Keratinocyte (primary cell): ENCODE measurements around the gene IFI30. TPM values are rescaled to one million over a fixed set of nuclear protein-coding genes. Genes with fewer than 3 reads are reported as not detected.

Experiments
- DNase-seq: peaks from one replicate; pipeline ENCODE4 v3.0.0-alpha.2; 2011; ENCODE audit warnings: low read depth, missing footprints, low spot score
- FAIRE-seq: peaks from 2 replicates; lab custom pipeline; 2011; peaks lifted over from hg19 to GRCh38; lab: Jason Lieb, UNC
- H2AFZ ChIP-seq: 2 replicates; pipeline ENCODE4 v1.6.0; 2012; ENCODE audit warnings: low read length, control low read depth, inconsistent platforms; ENCODE audit not compliant: control insufficient read depth
- H3K27ac ChIP-seq: 2 replicates; pipeline ENCODE4 v1.5.1; 2011; ENCODE audit warnings: low read length; ENCODE audit not compliant: control insufficient read depth, insufficient read depth
- H3K27me3 ChIP-seq: 3 replicates; pipeline ENCODE4 v1.6.0; 2011; ENCODE audit warnings: low read length; ENCODE audit not compliant: control insufficient read depth, insufficient read depth; ENCODE audit errors: extremely low read depth
- H3K36me3 ChIP-seq, 2 experiments: 2 replicates in 1 of 2; 3 replicates in 1 of 2; pipeline ENCODE4 v1.5.1; 2011; ENCODE audit warnings: low read length in 2 of 2, mild to moderate bottlenecking in 1 of 2; ENCODE audit not compliant: control insufficient read depth in 2 of 2, insufficient read depth in 2 of 2; ENCODE audit errors: extremely low read depth in 1 of 2
- H3K4me1 ChIP-seq: 3 replicates; pipeline ENCODE4 v1.5.1; 2011; ENCODE audit warnings: low read length; ENCODE audit not compliant: control insufficient read depth, insufficient read depth; ENCODE audit errors: extremely low read depth
- H3K4me2 ChIP-seq: 3 replicates; pipeline ENCODE4 v1.6.0; 2011; ENCODE audit warnings: low read depth, low read length; ENCODE audit not compliant: control insufficient read depth, insufficient read depth; ENCODE audit errors: extremely low read depth
- H3K4me3 ChIP-seq, 3 experiments: fragments of 200-600 bp in 1 of 3; sonication (generic) in 1 of 3; 2 replicates in 2 of 3; 3 replicates in 1 of 3; pipeline ENCODE4 v1.5.1; 2011 to 2016; ENCODE audit warnings: low read length in 3 of 3, mild to moderate bottlenecking in 3 of 3, control low read depth in 2 of 3, inconsistent platforms in 1 of 3, low read depth in 1 of 3, mixed read lengths in 1 of 3, mixed run types in 1 of 3, moderate library complexity in 1 of 3; ENCODE audit not compliant: control insufficient read depth in 2 of 3, insufficient read depth in 2 of 3; ENCODE audit errors: extremely low read depth in 1 of 3
- H3K79me2 ChIP-seq: 2 replicates; pipeline ENCODE4 v1.6.0; 2012; ENCODE audit warnings: low read length; ENCODE audit not compliant: control insufficient read depth, insufficient read depth
- H3K9ac ChIP-seq: 3 replicates; pipeline ENCODE4 v1.6.0; 2011; ENCODE audit warnings: low read length; ENCODE audit not compliant: control insufficient read depth, insufficient read depth; ENCODE audit errors: extremely low read depth
- H3K9me1 ChIP-seq: 3 replicates; pipeline ENCODE4 v1.6.0; 2011; ENCODE audit warnings: low read length; ENCODE audit not compliant: control insufficient read depth, insufficient read depth; ENCODE audit errors: extremely low read depth
- H3K9me3 ChIP-seq: 2 replicates; pipeline ENCODE4 v1.5.1; 2012; ENCODE audit warnings: low read depth, low read length; ENCODE audit not compliant: control insufficient read depth
- H4K20me1 ChIP-seq: 3 replicates; pipeline ENCODE4 v1.6.0; 2011; ENCODE audit warnings: low read length; ENCODE audit not compliant: control insufficient read depth, insufficient read depth; ENCODE audit errors: extremely low read depth
- EZH2 ChIP-seq: IDR thresholded peaks from one replicate; pipeline ENCODE4 v1.6.1; 2012; ENCODE audit warnings: inconsistent platforms, mild to moderate bottlenecking, low read length, moderate library complexity
- dilution Hi-C: fragments of 300-500 bp; cut with MboI; formaldehyde crosslinking; loops from one replicate; pipeline ENCODE4 v1.7.0; 2020; ENCODE audit warnings: low sequenced_read_pairs; ENCODE audit not compliant: extremely low pct_ligation_motif_present
- polyA plus RNA-seq, 5 experiments: library from polyadenylated mRNA; depleted of rRNA in 3 of 5; stranded (reverse) in 3 of 5; stranded (forward) in 1 of 5; unstranded in 1 of 5; fragments of >200 nt; gene quantifications; 1 replicate in 1 of 5; 2 replicates in 3 of 5; 3 replicates in 1 of 5; pipeline versions ENCODE4 v1.2.1 to v1.2.3, GENCODE V29; 2011 to 2012; ENCODE audit warnings: missing spikeins in 2 of 5, low read depth in 1 of 5, low replicate concordance in 1 of 5
- TF ChIP-seq, protein P1 (sequence below), 3 experiments: IDR thresholded peaks in 1 of 3; conservative IDR thresholded peaks in 1 of 3; optimal IDR thresholded peaks in 1 of 3; 2 replicates in 2 of 3; 3 replicates in 1 of 3; pipeline versions ENCODE3 to v1.5.1; 2011; ENCODE audit warnings: low read length in 3 of 3, mild to moderate bottlenecking in 3 of 3, moderate library complexity in 2 of 3, control low read depth in 1 of 3, inconsistent platforms in 1 of 3; ENCODE audit not compliant: insufficient read depth in 2 of 3; ENCODE audit errors: extremely low read depth in 1 of 3

Gene IFI30
- polyA plus RNA-seq, 1 donor (not counting 4 experiments of a cell fraction or from before 2014, with no cell fraction given) = 31.3 TPM

DNA sequence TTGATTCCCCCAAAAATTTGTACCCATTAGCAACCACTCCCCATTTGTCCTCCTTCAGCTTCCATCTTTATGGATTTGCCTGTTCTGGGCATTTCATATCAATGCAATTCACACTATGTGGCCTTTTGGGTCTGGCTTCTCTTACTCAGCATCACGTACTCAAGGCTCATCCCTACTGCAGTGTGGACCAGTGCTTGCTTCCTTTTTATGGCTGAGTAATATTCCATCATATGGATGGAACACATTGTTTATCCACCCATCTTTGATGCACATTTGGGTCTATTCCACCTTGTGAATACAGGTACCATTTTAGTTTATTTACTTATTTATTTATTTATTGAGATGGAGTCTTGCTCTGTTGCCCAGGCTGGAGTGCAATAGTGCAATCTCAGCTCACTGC, 33.1 kb upstream of the IFI30 start:
- TF ChIP-seq, protein P1, sequence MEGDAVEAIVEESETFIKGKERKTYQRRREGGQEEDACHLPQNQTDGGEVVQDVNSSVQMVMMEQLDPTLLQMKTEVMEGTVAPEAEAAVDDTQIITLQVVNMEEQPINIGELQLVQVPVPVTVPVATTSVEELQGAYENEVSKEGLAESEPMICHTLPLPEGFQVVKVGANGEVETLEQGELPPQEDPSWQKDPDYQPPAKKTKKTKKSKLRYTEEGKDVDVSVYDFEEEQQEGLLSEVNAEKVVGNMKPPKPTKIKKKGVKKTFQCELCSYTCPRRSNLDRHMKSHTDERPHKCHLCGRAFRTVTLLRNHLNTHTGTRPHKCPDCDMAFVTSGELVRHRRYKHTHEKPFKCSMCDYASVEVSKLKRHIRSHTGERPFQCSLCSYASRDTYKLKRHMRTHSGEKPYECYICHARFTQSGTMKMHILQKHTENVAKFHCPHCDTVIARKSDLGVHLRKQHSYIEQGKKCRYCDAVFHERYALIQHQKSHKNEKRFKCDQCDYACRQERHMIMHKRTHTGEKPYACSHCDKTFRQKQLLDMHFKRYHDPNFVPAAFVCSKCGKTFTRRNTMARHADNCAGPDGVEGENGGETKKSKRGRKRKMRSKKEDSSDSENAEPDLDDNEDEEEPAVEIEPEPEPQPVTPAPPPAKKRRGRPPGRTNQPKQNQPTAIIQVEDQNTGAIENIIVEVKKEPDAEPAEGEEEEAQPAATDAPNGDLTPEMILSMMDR (optimal IDR thresholded peaks at IDR 0.05 in 1 of 3, IDR thresholded peaks at IDR 0.05 in 1 of 3, conservative IDR thresholded peaks at IDR 0.05 in 1 of 3; ENCODE audit: extremely low read depth in 1 of 3, insufficient read depth in 2 of 3, low read length in 3 of 3) = no peak
- no peak for TF ChIP-seq EZH2
- H3K27me3 ChIP-seq = no peaks in the 10 kb centered on the region
- H3K4me3 ChIP-seq = no peak overlapping the region
- peaks cover 7% of the 10 kb centered on the region for H3K4me1 ChIP-seq
- H4K20me1 ChIP-seq = no peaks in the 10 kb centered on the region
- no peaks in the 10 kb centered on the region for H3K9me3 ChIP-seq
- no peak for FAIRE-seq
- no peak overlapping the region for H3K27ac ChIP-seq
- no peak overlapping the region for H3K9ac ChIP-seq
- dilution Hi-C loops = no loop called here
- peaks cover 0 to 15% of the 10 kb centered on the region in 2 experiments for H3K36me3 ChIP-seq
- no peak overlapping the region for H3K4me2 ChIP-seq
- no peaks in the 10 kb centered on the region for H3K9me1 ChIP-seq
- H3K79me2 ChIP-seq = no peaks in the 10 kb centered on the region
- no peak overlapping the region for H2AFZ ChIP-seq
- no peak for DNase-seq

DNA sequence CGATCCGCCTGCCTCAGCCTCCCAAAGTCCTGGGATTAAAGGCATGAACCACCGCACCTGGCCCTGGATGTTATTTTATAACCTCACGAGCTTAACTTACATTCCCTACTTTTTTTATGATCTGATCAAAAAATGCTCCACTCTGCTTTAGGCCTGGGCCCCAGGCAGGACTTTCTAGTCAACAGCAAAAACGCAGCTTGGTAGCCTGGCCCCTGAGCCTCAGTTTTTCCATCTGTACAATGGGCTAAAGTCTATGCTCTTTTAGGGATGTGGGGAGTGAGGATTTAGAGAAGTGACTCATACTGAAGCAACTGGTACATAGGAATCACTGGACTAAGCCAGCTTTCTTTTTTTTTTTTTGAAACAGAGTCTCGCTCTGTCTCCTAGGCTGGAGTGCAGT, 32.6 kb upstream of the IFI30 start:
- no peaks in the 10 kb centered on the region for H3K9me3 ChIP-seq
- H3K9ac ChIP-seq = no peak overlapping the region
- no peak overlapping the region for H3K4me2 ChIP-seq
- H2AFZ ChIP-seq = no peak overlapping the region
- FAIRE-seq = no peak
- TF ChIP-seq EZH2 = no peak
- TF ChIP-seq, protein P1 (optimal IDR thresholded peaks at IDR 0.05 in 1 of 3, IDR thresholded peaks at IDR 0.05 in 1 of 3, conservative IDR thresholded peaks at IDR 0.05 in 1 of 3; ENCODE audit: extremely low read depth in 1 of 3, insufficient read depth in 2 of 3, low read length in 3 of 3) = no peak
- no peaks in the 10 kb centered on the region for H3K79me2 ChIP-seq
- no peak for DNase-seq
- dilution Hi-C loops = no loop called here
- peaks cover 7% of the 10 kb centered on the region for H3K4me1 ChIP-seq
- H3K36me3 ChIP-seq = peaks cover 0 to 15% of the 10 kb centered on the region in 2 experiments
- H3K27ac ChIP-seq = no peak overlapping the region
- no peaks in the 10 kb centered on the region for H4K20me1 ChIP-seq
- H3K27me3 ChIP-seq = no peaks in the 10 kb centered on the region
- no peaks in the 10 kb centered on the region for H3K9me1 ChIP-seq
- no peak overlapping the region for H3K4me3 ChIP-seq
